Brain microvascular endothelial cell (primary cell): Measurements from ENCODE around the gene C1QL1.

ENCODE experiments used
- DNase-seq: peaks from one replicate; pipeline ENCODE4 v3.0.0-alpha.2; 2020
- H3K27ac ChIP-seq: fragments of 250-450 bp; sonication (Bioruptor Pico); 2 replicates; pipeline ENCODE4 v1.5.1; 2020; ENCODE audit warnings: mild to moderate bottlenecking, moderate library complexity
- H3K27me3 ChIP-seq: fragments of 250-450 bp; sonication (Bioruptor Pico); replicated peaks from 2 replicates; pipeline ENCODE4 v1.5.1; 2020; ENCODE audit warnings: mild to moderate bottlenecking
- H3K36me3 ChIP-seq: fragments of 250-450 bp; sonication (Bioruptor Pico); replicated peaks from 2 replicates; pipeline ENCODE4 v1.5.1; 2020; ENCODE audit warnings: mild to moderate bottlenecking
- H3K4me3 ChIP-seq: 2 replicates; pipeline ENCODE4 v1.5.1; 2011; ENCODE audit warnings: low read depth, mild to moderate bottlenecking, control low read depth, low read length, moderate library complexity
- CTCF ChIP-seq: IDR thresholded peaks from 2 replicates; pipeline ENCODE4 v1.5.1; 2011; ENCODE audit warnings: low read depth, mild to moderate bottlenecking, moderate library complexity, low read length, control low read depth, inconsistent platforms; ENCODE audit errors: missing control alignments
- in situ Hi-C: cut with HindIII; loops from 2 replicates; pipeline ENCODE4 v1.10.0; 2017; ENCODE audit warnings: low sequenced_read_pairs, low pct_ligation_motif_present

The C1QL1 gene

GRCh38 chr17:44919885-44920564 lies 48.1 kb downstream of the C1QL1 start:
- H3K36me3 ChIP-seq: no peaks in the 10 kb centered on the region
- H3K4me3 ChIP-seq: no peak overlapping the region
- TF ChIP-seq CTCF: peak; percentile 95
- H3K27ac ChIP-seq: no peak overlapping the region
- H3K27me3 ChIP-seq: no peaks in the 10 kb centered on the region
- peak; percentile 76 for DNase-seq
- in situ Hi-C loops: loop anchor here (25.0 kb wide), 1 partner anchor 92 kb away; no protein-coding TSS in a partner anchor

- in situ Hi-C loops: loop anchor here (25.0 kb wide), 1 partner anchor 93 kb away; no protein-coding TSS in a partner anchor
These were observed 48.7 kb downstream of the C1QL1 start for GRCh38 chr17:44919411-44919810.

GRCh38 chr17:44918006-44918405 lies 50.1 kb downstream of the C1QL1 start:
- in situ Hi-C loops: loop anchor here (25.0 kb wide), 1 partner anchor 94 kb away; no protein-coding TSS in a partner anchor
- H3K36me3 ChIP-seq: no peaks in the 10 kb centered on the region
- no peaks in the 10 kb centered on the region for H3K27me3 ChIP-seq
- no peak overlapping the region for H3K27ac ChIP-seq
- no peak for DNase-seq
- no peak overlapping the region for H3K4me3 ChIP-seq
- no peak for TF ChIP-seq CTCF

More at GRCh38 chr17:44919411-44919810, 48.7 kb downstream of the C1QL1 start:
- Histone ChIP-seq H3K27me3 (no peaks in the 10 kb centered on the region), H3K36me3 (no peaks in the 10 kb centered on the region), H3K4me3 (no peak overlapping the region), H3K27ac (no peak overlapping the region)
- no peak for DNase-seq
- no peak for TF ChIP-seq CTCF

- Histone ChIP-seq H3K36me3 (no peaks in the 10 kb centered on the region), H3K27me3 (no peaks in the 10 kb centered on the region), H3K27ac (no peak overlapping the region), H3K4me3 (no peak overlapping the region)
- TF ChIP-seq CTCF: no peak
- in situ Hi-C loops: loop anchor here (25.0 kb wide), 1 partner anchor 95 kb away; no protein-coding TSS in a partner anchor
- no peak for DNase-seq
These were observed 50.6 kb downstream of the C1QL1 start for GRCh38 chr17:44917456-44917855.

- no peak overlapping the region for H3K4me3 ChIP-seq
- no peak for DNase-seq
- H3K27ac ChIP-seq: no peak overlapping the region
- H3K36me3 ChIP-seq: no peaks in the 10 kb centered on the region
- H3K27me3 ChIP-seq: no peaks in the 10 kb centered on the region
- peak; percentile 34 for TF ChIP-seq CTCF
- in situ Hi-C loops: loop anchor here (25.0 kb wide), 1 partner anchor 95 kb away; no protein-coding TSS in a partner anchor
These were observed 51.3 kb downstream of the C1QL1 start for GRCh38 chr17:44916781-44917241.
